BLaER1 (cell line): ENCODE results near the gene FIGN.

Experiments used
- H3K27ac ChIP-seq: shearing (Covaris generic); formaldehyde crosslinking; 2 replicates; pipeline ENCODE4 v1.8.1; 2022
- H3K27me3 ChIP-seq: shearing (Covaris generic); formaldehyde crosslinking; 2 replicates; pipeline ENCODE4 v1.8.1; 2022
- H3K36me3 ChIP-seq: shearing (Covaris generic); formaldehyde crosslinking; 2 replicates; pipeline ENCODE4 v1.8.1; 2022
- H3K4me1 ChIP-seq: shearing (Covaris generic); formaldehyde crosslinking; 2 replicates; pipeline ENCODE4 v1.8.1; 2022
- H3K4me2 ChIP-seq: shearing (Covaris generic); formaldehyde crosslinking; 2 replicates; pipeline ENCODE4 v1.8.1; 2022
- H3K4me3 ChIP-seq: shearing (Covaris generic); formaldehyde crosslinking; 2 replicates; pipeline ENCODE4 v1.8.1; 2022
- H3K9ac ChIP-seq: shearing (Covaris generic); formaldehyde crosslinking; 2 replicates; pipeline ENCODE4 v1.8.1; 2022
- H3K9me3 ChIP-seq: shearing (Covaris generic); formaldehyde crosslinking; 2 replicates; pipeline ENCODE4 v1.8.1; 2022
- H4K20me1 ChIP-seq: shearing (Covaris generic); formaldehyde crosslinking; 2 replicates; pipeline ENCODE4 v1.8.1; 2022
- Cebpa-rat ChIP-seq: shearing (Covaris generic); IDR thresholded peaks from 2 replicates; pipeline ENCODE4 v1.8.1; 2022

Gene FIGN

DNA sequence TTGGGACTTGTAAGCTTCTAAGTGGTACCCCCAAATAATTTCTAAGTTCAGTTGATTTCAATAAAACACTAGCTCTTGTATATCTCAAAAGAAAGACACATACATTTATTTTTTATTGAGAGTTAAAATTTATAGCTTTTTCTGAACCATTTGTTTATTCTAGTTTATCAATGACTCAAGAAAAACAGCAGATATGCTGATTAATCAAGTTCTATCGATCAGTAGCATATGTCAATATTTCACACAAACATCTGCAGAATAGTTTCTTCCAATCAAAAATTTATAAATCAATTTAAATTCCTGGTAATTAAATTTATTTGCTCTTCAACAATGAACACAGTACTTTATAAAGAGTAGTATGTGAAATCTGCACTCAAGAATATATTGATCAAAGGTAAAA is 5.3 kb downstream of the FIGN start:
- Histone ChIP-seq H3K36me3 (no peaks in the 10 kb centered on the region), H3K9me3 (no peaks in the 10 kb centered on the region), H3K27ac (no peak overlapping the region), H4K20me1 (no peaks in the 10 kb centered on the region), H3K9ac (no peak overlapping the region), H3K4me2 (no peak overlapping the region), H3K4me1 (no peaks in the 10 kb centered on the region), H3K27me3 (no peaks in the 10 kb centered on the region), H3K4me3 (no peak overlapping the region)
- no peak for TF ChIP-seq Cebpa-rat

DNA sequence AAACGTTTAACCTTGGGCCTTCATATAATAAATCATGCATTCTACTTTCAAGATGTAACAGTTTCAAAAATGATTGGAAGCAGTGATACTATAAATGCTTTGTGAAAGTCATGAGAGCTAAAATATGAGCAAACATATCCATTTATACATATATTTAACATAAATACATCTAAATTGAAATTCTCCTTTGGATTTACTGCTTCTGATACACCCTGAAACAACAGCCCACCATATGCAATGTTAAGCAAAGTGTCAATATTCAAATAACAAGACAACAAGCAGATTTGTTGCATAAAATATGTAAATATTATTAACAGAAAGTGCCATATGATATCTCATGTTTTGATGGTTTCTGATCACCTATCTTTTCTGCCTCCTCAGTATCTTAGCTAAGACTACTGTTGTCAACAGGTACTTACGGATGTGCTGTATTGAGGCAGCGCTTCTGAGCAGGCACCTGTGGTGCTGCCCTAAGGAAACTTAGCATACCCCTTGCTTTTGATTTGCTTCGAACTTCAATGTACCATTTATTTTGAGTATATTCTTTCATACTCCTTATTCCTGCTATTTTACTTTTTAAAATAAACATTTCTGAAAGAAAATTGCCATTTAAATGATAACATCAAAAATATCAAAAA is 6.1 kb downstream of the FIGN start:
- no peak for TF ChIP-seq Cebpa-rat
- Histone ChIP-seq H3K4me1 (no peaks in the 10 kb centered on the region), H3K4me3 (no peak overlapping the region), H3K36me3 (no peaks in the 10 kb centered on the region), H3K4me2 (no peak overlapping the region), H3K27me3 (no peaks in the 10 kb centered on the region), H3K27ac (no peak overlapping the region), H3K9ac (no peak overlapping the region), H4K20me1 (no peaks in the 10 kb centered on the region), H3K9me3 (no peaks in the 10 kb centered on the region)

DNA sequence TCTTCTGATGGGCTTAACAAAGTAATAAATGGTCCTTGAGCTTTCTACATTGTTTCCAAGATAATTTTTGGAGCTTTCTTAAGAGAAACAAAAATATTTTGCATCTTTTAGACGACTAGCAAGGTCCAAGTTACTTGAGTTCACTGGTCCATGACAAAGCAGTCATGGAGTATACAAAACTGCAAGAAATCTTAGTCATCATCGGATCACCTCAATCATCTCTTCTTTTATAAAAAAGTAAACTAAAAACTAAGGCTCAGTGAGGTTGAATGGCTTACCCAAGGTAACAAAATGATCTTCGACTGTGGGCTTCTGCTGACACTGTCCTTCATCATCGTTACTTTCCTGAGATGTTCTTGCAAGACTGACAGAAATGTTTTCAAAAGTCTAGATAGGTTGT is 11.9 kb downstream of the FIGN start:
- no peaks in the 10 kb centered on the region for H4K20me1 ChIP-seq

DNA sequence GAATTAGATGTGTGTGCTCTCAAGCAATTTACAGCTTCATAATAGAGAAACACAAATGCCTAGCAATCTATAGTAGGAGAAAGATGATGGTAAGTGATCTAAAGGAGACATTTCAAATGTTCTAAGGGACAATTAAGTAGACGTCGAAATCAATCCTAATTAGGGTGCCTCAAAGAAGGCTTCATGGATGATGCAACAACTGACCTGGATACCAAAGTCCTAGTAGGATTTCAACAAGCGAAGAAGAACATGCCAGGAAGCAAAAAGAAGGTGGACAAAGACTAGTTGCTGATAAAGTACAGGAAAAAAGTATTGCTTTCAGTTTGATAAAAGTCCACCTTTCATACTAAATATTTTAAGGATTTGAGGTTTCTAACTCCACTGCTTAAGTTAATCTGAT is 12.5 kb downstream of the FIGN start:
- Histone ChIP-seq H4K20me1 (no peaks in the 10 kb centered on the region), H3K27ac (no peak overlapping the region), H3K4me2 (no peak overlapping the region), H3K4me3 (no peak overlapping the region), H3K9ac (no peak overlapping the region), H3K4me1 (no peaks in the 10 kb centered on the region), H3K9me3 (no peaks in the 10 kb centered on the region), H3K36me3 (no peaks in the 10 kb centered on the region), H3K27me3 (no peaks in the 10 kb centered on the region)
- no peak for TF ChIP-seq Cebpa-rat

More for the DNA sequence above, 11.9 kb downstream of the FIGN start:
- H3K27me3 ChIP-seq: no peaks in the 10 kb centered on the region
- TF ChIP-seq Cebpa-rat: no peak
- H3K4me1 ChIP-seq: no peaks in the 10 kb centered on the region
- H3K27ac ChIP-seq: no peak overlapping the region
- no peaks in the 10 kb centered on the region for H3K9me3 ChIP-seq
- H3K4me2 ChIP-seq: no peak overlapping the region
- no peaks in the 10 kb centered on the region for H3K36me3 ChIP-seq
- no peak overlapping the region for H3K4me3 ChIP-seq
- H3K9ac ChIP-seq: no peak overlapping the region

DNA sequence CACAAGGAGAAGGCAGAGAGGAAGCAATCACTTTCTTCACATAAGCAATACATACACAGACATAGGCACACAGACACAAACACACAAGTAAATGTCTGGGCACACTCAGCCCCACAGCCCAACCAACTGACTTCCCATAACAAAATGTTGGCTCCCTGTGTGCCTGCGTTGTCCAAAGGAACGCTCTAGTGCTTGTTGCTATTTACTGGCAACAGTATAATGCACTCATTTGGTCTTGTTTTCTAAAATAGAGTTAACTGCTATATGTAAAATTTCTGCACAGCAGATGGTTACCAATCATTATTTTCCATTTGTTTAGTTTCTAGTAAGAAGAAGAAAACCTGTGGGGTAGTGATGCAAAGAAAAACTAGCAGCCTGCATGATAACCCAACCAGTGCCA is 16.5 kb downstream of the FIGN start:
- Histone ChIP-seq H3K27me3 (no peaks in the 10 kb centered on the region), H4K20me1 (no peaks in the 10 kb centered on the region), H3K36me3 (no peaks in the 10 kb centered on the region), H3K9me3 (no peaks in the 10 kb centered on the region), H3K4me1 (no peaks in the 10 kb centered on the region), H3K4me3 (no peak overlapping the region), H3K9ac (no peak overlapping the region), H3K4me2 (no peak overlapping the region), H3K27ac (no peak overlapping the region)
- TF ChIP-seq Cebpa-rat: no peak

DNA sequence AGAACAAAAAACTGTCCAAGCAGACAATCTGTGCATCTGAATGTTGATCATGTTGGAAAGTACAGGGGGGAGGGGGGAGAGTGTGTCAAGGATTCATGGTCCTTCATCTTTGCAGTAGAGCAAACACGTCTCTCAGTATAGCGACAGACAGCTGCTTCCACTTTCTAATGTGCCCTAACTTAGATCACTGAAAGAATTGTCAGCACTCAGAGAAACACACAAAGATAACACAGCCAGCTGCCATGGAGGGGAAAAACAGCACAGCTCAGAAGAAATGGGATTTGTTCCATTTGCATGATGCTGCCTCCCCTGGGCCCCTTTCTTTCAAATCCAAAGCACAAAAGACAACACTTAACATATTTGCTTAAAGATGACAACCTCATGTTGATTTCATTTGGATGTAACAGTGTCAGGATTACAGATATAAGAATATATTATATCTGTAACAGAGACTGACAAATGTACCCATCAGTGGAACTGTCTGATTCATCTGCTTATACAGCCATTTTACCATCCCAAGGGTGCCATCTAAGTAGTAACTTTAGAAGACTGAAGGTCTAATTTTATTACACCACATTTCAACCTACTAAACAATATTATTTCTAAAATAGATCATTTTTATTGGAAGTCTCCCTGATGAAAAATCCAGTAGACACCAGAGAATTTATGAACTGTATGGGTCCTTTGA is 17.7 kb downstream of the FIGN start:
- H3K9ac ChIP-seq: no peak overlapping the region
- no peak overlapping the region for H3K4me3 ChIP-seq
- no peaks in the 10 kb centered on the region for H4K20me1 ChIP-seq
- TF ChIP-seq Cebpa-rat: no peak
- no peaks in the 10 kb centered on the region for H3K9me3 ChIP-seq
- H3K27ac ChIP-seq: no peak overlapping the region
- H3K36me3 ChIP-seq: no peaks in the 10 kb centered on the region
- no peaks in the 10 kb centered on the region for H3K27me3 ChIP-seq
- H3K4me2 ChIP-seq: no peak overlapping the region
- no peaks in the 10 kb centered on the region for H3K4me1 ChIP-seq

DNA sequence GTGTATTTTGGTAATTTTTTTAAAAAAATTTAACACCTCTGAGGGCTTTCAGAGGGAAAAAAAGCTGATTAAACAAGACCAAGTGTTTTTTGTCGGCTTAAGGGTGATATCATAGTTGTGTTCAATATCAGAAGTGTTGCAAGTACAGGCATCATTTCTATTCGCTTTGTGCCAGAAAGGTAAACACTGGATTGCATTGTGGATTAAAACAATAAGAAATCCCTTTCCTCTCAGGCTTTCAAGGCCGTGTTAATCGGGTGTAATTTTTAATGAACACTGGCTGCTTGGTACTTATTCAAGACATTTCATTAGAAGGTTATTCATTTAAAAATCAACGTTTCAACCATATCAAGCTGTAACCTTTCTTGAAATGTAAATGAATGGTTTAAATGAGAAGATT is 18.3 kb downstream of the FIGN start:
- H3K27ac ChIP-seq: no peak overlapping the region
- H3K4me3 ChIP-seq: no peak overlapping the region
- H3K27me3 ChIP-seq: no peaks in the 10 kb centered on the region
- H3K4me1 ChIP-seq: no peaks in the 10 kb centered on the region
- H3K4me2 ChIP-seq: no peak overlapping the region
- no peaks in the 10 kb centered on the region for H3K36me3 ChIP-seq
- no peaks in the 10 kb centered on the region for H4K20me1 ChIP-seq
- no peak overlapping the region for H3K9ac ChIP-seq
- H3K9me3 ChIP-seq: no peaks in the 10 kb centered on the region
- no peak for TF ChIP-seq Cebpa-rat

DNA sequence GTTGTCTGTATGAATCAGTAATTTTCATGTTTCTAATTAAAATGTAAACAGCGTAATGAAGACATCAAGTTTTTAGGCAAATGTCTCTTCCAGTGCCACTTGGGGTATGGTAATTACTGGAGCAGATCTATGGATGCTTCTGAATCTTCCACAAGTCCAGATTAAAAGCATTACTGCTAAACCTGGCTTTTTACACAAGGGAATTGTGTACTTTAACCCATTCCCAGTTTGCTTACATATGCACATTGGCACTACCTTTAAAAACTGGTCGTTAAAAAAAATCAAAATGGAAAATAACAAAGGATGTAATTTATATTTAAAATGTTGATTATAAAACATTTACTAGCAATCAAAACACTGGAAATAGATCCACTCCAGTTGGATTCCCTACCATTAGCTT is 19.7 kb downstream of the FIGN start:
- no peak overlapping the region for H3K27ac ChIP-seq
- no peaks in the 10 kb centered on the region for H3K9me3 ChIP-seq
- no peaks in the 10 kb centered on the region for H3K36me3 ChIP-seq
- no peaks in the 10 kb centered on the region for H4K20me1 ChIP-seq
- H3K4me1 ChIP-seq: no peaks in the 10 kb centered on the region
- no peak overlapping the region for H3K4me3 ChIP-seq
- TF ChIP-seq Cebpa-rat: no peak
- H3K9ac ChIP-seq: no peak overlapping the region
- H3K27me3 ChIP-seq: no peaks in the 10 kb centered on the region
- no peak overlapping the region for H3K4me2 ChIP-seq

DNA sequence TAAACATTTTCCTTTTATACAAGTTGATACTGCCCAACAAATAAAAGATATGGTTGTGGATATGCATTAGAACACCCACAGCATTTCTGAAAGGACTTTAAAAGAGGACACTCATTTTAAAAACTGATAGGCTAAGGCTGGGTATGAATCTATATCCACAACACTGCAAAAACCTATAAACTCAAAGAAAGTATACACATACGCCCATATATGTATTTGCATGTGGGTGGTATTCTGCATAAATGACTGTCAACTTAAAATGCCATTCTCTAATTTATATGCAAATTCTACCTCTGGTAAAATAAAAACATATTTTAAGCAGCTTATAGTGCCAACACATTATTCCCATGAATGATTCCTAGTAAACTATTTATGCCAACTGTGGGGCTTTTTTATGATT is 20.1 kb downstream of the FIGN start:
- Histone ChIP-seq H3K9me3 (no peaks in the 10 kb centered on the region), H3K4me1 (no peaks in the 10 kb centered on the region), H3K9ac (no peak overlapping the region), H4K20me1 (no peaks in the 10 kb centered on the region), H3K4me2 (no peak overlapping the region), H3K36me3 (no peaks in the 10 kb centered on the region), H3K27me3 (no peaks in the 10 kb centered on the region), H3K4me3 (no peak overlapping the region), H3K27ac (no peak overlapping the region)
- no peak for TF ChIP-seq Cebpa-rat

DNA sequence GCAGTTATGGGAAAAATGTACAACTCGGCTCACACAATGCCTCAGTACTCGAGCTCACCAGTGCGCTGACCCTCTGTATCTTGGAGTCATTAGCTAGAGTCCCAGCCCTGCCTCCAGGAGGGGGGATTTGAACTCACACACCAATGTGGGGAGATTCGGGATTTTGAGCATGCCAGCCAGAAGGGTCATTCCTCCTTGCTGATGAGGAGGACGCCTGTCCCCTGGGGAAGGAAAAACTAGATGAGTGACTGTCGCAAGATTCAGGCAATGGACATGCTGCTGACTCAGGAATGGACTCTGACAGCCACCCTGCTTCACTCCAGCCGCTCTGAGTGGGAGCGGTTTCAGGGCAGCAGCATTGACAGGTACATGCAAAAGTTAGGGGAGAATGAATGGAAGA is 20.6 kb downstream of the FIGN start:
- TF ChIP-seq Cebpa-rat: no peak
- Histone ChIP-seq H3K27ac (no peak overlapping the region), H3K4me2 (no peak overlapping the region), H3K9me3 (no peaks in the 10 kb centered on the region), H3K4me3 (no peak overlapping the region), H3K36me3 (no peaks in the 10 kb centered on the region), H4K20me1 (no peaks in the 10 kb centered on the region), H3K9ac (no peak overlapping the region), H3K4me1 (no peaks in the 10 kb centered on the region), H3K27me3 (no peaks in the 10 kb centered on the region)
